Panc1 (cell line): ENCODE measurements around the gene PCDHAC2. TPM values are rescaled to one million over a fixed set of nuclear protein-coding genes. Genes with fewer than 3 reads are reported as not detected.

ENCODE experiments used
- ATAC-seq: fragments of 200-7000 bp; cut with Tn5 transposase; 2 replicates; pipeline ENCODE4 v1.9.1; 2020; ENCODE audit warnings: mild to moderate bottlenecking, moderate library complexity
- BruUV-seq: library from RNA; stranded (reverse); fragments of 400-500 nt; replicated peaks from 2 replicates; lab custom pipeline; 2021; lab: Mats Ljungman, UMichigan
- CTCF ChIA-PET: fragments of 300-600 bp; sonication (Branson Sonifier 250); formaldehyde crosslinking; loops from one replicate; lab custom pipeline; 2022; ENCODE audit warnings: antibody characterized with exemption; lab: Charles Lee
- POLR2A ChIA-PET: fragments of 300-600 bp; sonication (Branson Sonifier 250); formaldehyde crosslinking; loops from one replicate; lab custom pipeline; 2022; ENCODE audit warnings: antibody characterized with exemption; lab: Charles Lee
- DNase-seq: peaks from one replicate; pipeline ENCODE4 v3.0.0-alpha.2; 2010; ENCODE audit warnings: low read depth, low spot score
- H3K27ac ChIP-seq: 2 replicates; pipeline ENCODE4 v1.5.1; 2011; ENCODE audit warnings: mild to moderate bottlenecking, low read length, inconsistent platforms
- H3K27me3 ChIP-seq: fragments of 200-500 bp; sonication (Bioruptor generic); 2 replicates; pipeline ENCODE4 v1.6.0; 2014; ENCODE audit warnings: low read length, inconsistent platforms; ENCODE audit not compliant: control insufficient read depth, insufficient read depth
- H3K36me3 ChIP-seq: fragments of 200-500 bp; sonication (Bioruptor generic); 2 replicates; pipeline ENCODE4 v1.5.1; 2014; ENCODE audit warnings: inconsistent platforms, mild to moderate bottlenecking, low read length, moderate library complexity; ENCODE audit not compliant: control insufficient read depth, insufficient read depth
- H3K4me1 ChIP-seq: 2 replicates; pipeline ENCODE4 v1.5.1; 2011; ENCODE audit warnings: inconsistent platforms, mild to moderate bottlenecking, low read length, moderate library complexity; ENCODE audit not compliant: control insufficient read depth, insufficient read depth
- H3K4me3 ChIP-seq, 2 experiments: 2 replicates each; pipeline ENCODE4 v1.5.1; 2011 to 2012; ENCODE audit warnings: low read depth in 2 of 2, low read length in 2 of 2, mild to moderate bottlenecking in 2 of 2, inconsistent platforms in 1 of 2, moderate library complexity in 1 of 2
- H3K9me3 ChIP-seq: fragments of 200-500 bp; sonication (Bioruptor generic); 2 replicates; pipeline ENCODE4 v1.5.1; 2014; ENCODE audit warnings: low read depth, mild to moderate bottlenecking, inconsistent platforms, low read length, moderate library complexity; ENCODE audit not compliant: control insufficient read depth, insufficient read depth
- CTCF ChIP-seq: fragments of 450-650 bp; IDR thresholded peaks from 2 replicates; pipeline ENCODE4 v1.5.1; 2017; ENCODE audit warnings: mild to moderate bottlenecking
- POLR2AphosphoS5 ChIP-seq: IDR thresholded peaks from 2 replicates; pipeline ENCODE4 v1.6.1; 2012; ENCODE audit warnings: mild to moderate bottlenecking, low read depth, low read length, moderate library complexity
- SIN3A ChIP-seq: IDR thresholded peaks from 2 replicates; pipeline ENCODE4 v1.6.1; 2012; ENCODE audit warnings: low read depth, mild to moderate bottlenecking, low read length, moderate library complexity, borderline replicate concordance; ENCODE audit not compliant: insufficient read depth
- TCF7L2 ChIP-seq: IDR thresholded peaks from 2 replicates; pipeline ENCODE4 v1.6.1; 2011; ENCODE audit warnings: mild to moderate bottlenecking, low read depth, low read length, inconsistent platforms
- in situ Hi-C: cut with HindIII; loops from 2 replicates; pipeline ENCODE4 v1.10.0; 2016; ENCODE audit warnings: low sequenced_read_pairs, low pct_unique_long_range_greater_than_20kb
- intact Hi-C: fragments of 100-400 bp; cut with micrococcal nuclease; formaldehyde crosslinking; loops from one replicate; pipeline ENCODE4 v1.10.0; 2022; ENCODE audit not compliant: unreplicated experiment
- total RNA-seq: library from RNA; stranded (reverse); gene quantifications from one replicate; pipeline ENCODE4 v1.2.1, GENCODE V29; 2021; ENCODE audit not compliant: unreplicated experiment
- TF ChIP-seq, protein P1 (sequence below), 2 experiments: IDR thresholded peaks; 2 replicates each; pipeline ENCODE4 v1.6.1; 2011 to 2012; ENCODE audit warnings: low read depth in 2 of 2, control low read depth in 1 of 2, low read length in 1 of 2, mild to moderate bottlenecking in 1 of 2, moderate library complexity in 1 of 2; ENCODE audit not compliant: insufficient read depth in 1 of 2

PCDHAC2 gene
- total RNA-seq, 1 experiment from 2014 or later, result 8.8 TPM

GRCh38 chr5:140925806-140926442 is 40.4 kb upstream of the PCDHAC2 start, which contains the start of gene PCDHAC1:
Gene PCDHAC1 (plus strand): TSS chr5:140926299. CDS start chr5:140926893, 594 bp downstream.
- H3K4me3 ChIP-seq, result no peak within 1 kb of the TSS; a peak in 1 of 4 replicates
- no peaks in the 10 kb centered on the region for H3K4me1 ChIP-seq
- in situ Hi-C loops, result no loop called here
- TF ChIP-seq, protein P1, sequence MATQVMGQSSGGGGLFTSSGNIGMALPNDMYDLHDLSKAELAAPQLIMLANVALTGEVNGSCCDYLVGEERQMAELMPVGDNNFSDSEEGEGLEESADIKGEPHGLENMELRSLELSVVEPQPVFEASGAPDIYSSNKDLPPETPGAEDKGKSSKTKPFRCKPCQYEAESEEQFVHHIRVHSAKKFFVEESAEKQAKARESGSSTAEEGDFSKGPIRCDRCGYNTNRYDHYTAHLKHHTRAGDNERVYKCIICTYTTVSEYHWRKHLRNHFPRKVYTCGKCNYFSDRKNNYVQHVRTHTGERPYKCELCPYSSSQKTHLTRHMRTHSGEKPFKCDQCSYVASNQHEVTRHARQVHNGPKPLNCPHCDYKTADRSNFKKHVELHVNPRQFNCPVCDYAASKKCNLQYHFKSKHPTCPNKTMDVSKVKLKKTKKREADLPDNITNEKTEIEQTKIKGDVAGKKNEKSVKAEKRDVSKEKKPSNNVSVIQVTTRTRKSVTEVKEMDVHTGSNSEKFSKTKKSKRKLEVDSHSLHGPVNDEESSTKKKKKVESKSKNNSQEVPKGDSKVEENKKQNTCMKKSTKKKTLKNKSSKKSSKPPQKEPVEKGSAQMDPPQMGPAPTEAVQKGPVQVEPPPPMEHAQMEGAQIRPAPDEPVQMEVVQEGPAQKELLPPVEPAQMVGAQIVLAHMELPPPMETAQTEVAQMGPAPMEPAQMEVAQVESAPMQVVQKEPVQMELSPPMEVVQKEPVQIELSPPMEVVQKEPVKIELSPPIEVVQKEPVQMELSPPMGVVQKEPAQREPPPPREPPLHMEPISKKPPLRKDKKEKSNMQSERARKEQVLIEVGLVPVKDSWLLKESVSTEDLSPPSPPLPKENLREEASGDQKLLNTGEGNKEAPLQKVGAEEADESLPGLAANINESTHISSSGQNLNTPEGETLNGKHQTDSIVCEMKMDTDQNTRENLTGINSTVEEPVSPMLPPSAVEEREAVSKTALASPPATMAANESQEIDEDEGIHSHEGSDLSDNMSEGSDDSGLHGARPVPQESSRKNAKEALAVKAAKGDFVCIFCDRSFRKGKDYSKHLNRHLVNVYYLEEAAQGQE (IDR thresholded peaks at IDR 0.05; ENCODE audit: insufficient read depth in 1 of 2, low read depth in 2 of 2, low read length in 1 of 2), result no peak
- ChIA-PET CTCF (no interaction called here), POLR2A (no interaction called here)
- H3K27me3 ChIP-seq, result no peaks in the 10 kb centered on the region
- H3K27ac ChIP-seq, result no peak within 1 kb of the TSS
- no peak for ATAC-seq
- intact Hi-C loops, result no loop called here
- DNase-seq, result no peak
- H3K9me3 ChIP-seq, result no peaks in the 10 kb centered on the region
- BruUV-seq, result no TSS peak
- H3K36me3 ChIP-seq, result no peaks in the 10 kb centered on the region; the same call in 1 of the 2 replicates

GRCh38 chr5:140926443-140927227 is 39.6 kb upstream of the PCDHAC2 start:
- no peaks in the 10 kb centered on the region for H3K9me3 ChIP-seq
- no peak for DNase-seq
- H3K36me3 ChIP-seq, result no peaks in the 10 kb centered on the region; the same call in 1 of the 2 replicates
- no peaks in the 10 kb centered on the region for H3K27me3 ChIP-seq
- POLR2A ChIA-PET, result no interaction called here
- no peak overlapping the region for H3K27ac ChIP-seq
- H3K4me1 ChIP-seq, result no peaks in the 10 kb centered on the region
- ATAC-seq, result no peak
- CTCF ChIA-PET, result no interaction called here
- in situ Hi-C loops (no loop called here), intact Hi-C loops (no loop called here)
- no TSS peak for BruUV-seq
- TF ChIP-seq SIN3A (no peak), TCF7L2 (no peak), POLR2AphosphoS5 (no peak), CTCF (no peak)
- TF ChIP-seq, protein P1 (IDR thresholded peaks at IDR 0.05; ENCODE audit: insufficient read depth in 1 of 2, low read depth in 2 of 2, low read length in 1 of 2), result no peak
- H3K4me3 ChIP-seq, result no peak overlapping the region; a peak in 1 of 4 replicates
